Immature natural killer cell (primary cell): Measurements from ENCODE around the gene APP. TPM values are rescaled to one million over a fixed set of nuclear protein-coding genes. Genes with fewer than 3 reads are reported as not detected.

Source experiments
- DNase-seq, 3 donors: peaks; one replicate each; pipeline ENCODE4 v3.0.0; 2022; ENCODE audit warnings: mixed read lengths in 1 of 3
- H3K27ac Mint-ChIP-seq, 6 donors: one replicate each; pipeline ENCODE4 v1.8.0; 2020; ENCODE audit warnings: mixed read lengths in 6 of 6, mild to moderate bottlenecking in 5 of 6, inconsistent platforms in 4 of 6, moderate library complexity in 3 of 6
- H3K27me3 Mint-ChIP-seq, 3 donors: one replicate each; pipeline ENCODE4 v1.8.0; 2020 to 2021; ENCODE audit warnings: low read depth in 3 of 3, mild to moderate bottlenecking in 3 of 3, mixed read lengths in 3 of 3, moderate library complexity in 3 of 3, inconsistent platforms in 1 of 3
- H3K36me3 Mint-ChIP-seq, 3 donors: one replicate each; pipeline ENCODE4 v1.8.0; 2020; ENCODE audit warnings: mixed read lengths in 3 of 3, inconsistent platforms in 2 of 3, mild to moderate bottlenecking in 2 of 3
- H3K4me1 Mint-ChIP-seq, 2 donors: one replicate each; pipeline ENCODE4 v1.8.0; 2020; ENCODE audit warnings: inconsistent platforms in 2 of 2, mild to moderate bottlenecking in 2 of 2, mixed read lengths in 2 of 2, moderate library complexity in 1 of 2
- H3K4me3 Mint-ChIP-seq, 5 donors: one replicate each; pipeline ENCODE4 v1.8.0; 2020; ENCODE audit warnings: mild to moderate bottlenecking in 5 of 5, mixed read lengths in 5 of 5, inconsistent platforms in 3 of 5, moderate library complexity in 3 of 5
- H3K9me3 Mint-ChIP-seq, 6 donors: one replicate each; pipeline ENCODE4 v1.8.0; 2020; ENCODE audit warnings: mild to moderate bottlenecking in 6 of 6, mixed read lengths in 6 of 6, inconsistent platforms in 4 of 6, moderate library complexity in 3 of 6
- polyA plus RNA-seq, 3 donors: library from polyadenylated mRNA; unstranded; fragments of 300-500 nt; fragmentation: Illumina TruSeq; gene quantifications; one replicate each; pipeline ENCODE4 v1.2.3, GENCODE V29; 2021

Gene APP
- polyA plus RNA-seq = 1 to 10 TPM; 1.4 to 2.4 (median 2.4) TPM

DNA sequence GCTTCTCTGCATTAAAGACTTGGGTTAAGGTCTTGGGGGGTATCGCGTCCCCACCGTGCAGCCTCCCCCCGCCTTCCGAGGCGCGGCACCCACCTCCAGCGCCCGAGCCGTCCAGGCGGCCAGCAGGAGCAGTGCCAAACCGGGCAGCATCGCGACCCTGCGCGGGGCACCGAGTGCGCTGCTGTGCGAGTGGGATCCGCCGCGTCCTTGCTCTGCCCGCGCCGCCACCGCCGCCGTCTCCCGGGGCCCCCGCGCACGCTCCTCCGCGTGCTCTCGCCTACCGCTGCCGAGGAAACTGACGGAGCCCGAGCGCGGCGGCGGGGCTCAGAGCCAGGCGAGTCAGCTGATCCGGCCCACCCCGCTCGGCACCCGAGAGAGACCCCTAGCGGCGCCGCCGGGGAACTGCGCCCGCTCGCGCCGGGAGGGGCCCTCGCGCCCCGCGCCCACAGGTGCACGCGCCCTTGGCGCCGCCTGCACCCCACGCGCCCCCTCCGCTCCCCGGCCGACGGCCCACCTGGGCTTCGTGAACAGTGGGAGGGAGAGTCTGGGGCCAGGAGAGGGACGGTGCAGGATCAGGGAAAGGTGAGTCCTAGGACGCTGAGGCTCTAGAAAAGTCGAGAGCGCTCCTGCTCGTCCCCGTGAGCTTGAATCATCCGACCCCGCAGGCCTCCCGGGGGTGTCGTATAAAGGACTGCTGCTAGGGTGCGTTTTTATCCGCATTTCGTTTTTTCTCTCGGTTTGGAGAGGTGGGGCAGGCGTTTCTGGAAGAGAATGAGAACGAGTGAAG lies at the start of gene APP:
Gene APP, minus strand, starts transcription at position 300 of the 787 bp plus-strand sequence. Its CDS starts 150 bp downstream, at position 150.
- peak; percentile 72 to 77 (median 74) for DNase-seq
- no peaks in the 10 kb centered on the region for H3K36me3 Mint-ChIP-seq
- no peaks in the 10 kb centered on the region for H3K9me3 Mint-ChIP-seq
- peak within 1 kb of the TSS; percentile 80 to 85 (median 82) for H3K4me3 Mint-ChIP-seq
- peaks cover 4 to 27% (median 8%) of the 10 kb centered on the region in 3 donors for H3K27me3 Mint-ChIP-seq
- H3K27ac Mint-ChIP-seq = no peak within 1 kb of the TSS
- H3K4me1 Mint-ChIP-seq = peaks cover 15 to 22% of the 10 kb centered on the region in 2 donors

DNA sequence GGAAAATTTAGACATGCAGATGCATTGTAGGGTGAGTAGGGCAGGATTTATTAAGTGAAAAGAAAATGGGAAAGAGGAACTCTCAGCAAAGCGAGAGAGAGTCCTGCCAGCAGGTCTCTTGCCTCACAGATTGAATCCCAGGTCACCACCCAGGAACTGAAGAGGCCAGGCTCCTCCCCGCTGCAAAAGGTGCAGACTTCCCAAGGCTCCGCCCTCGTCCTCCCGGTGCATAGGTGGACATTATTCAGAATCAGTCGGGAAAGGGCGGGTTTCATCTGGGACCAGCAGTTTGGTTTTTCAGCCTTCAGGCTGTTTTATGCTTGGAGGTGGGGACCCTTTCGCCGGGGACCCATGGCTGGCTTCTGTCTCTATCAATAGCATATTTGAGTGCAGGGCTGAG lies 41.6 kb upstream of the APP start:
- Mint-ChIP-seq H3K9me3 (peaks cover 0 to 2% (median under 1%) of the 10 kb centered on the region in 6 donors), H3K27me3 (peaks cover 0 to 3% (median 2%) of the 10 kb centered on the region in 3 donors), H3K27ac (no peak overlapping the region), H3K4me1 (no peaks in the 10 kb centered on the region), H3K36me3 (no peaks in the 10 kb centered on the region), H3K4me3 (no peak overlapping the region)
- no peak for DNase-seq

DNA sequence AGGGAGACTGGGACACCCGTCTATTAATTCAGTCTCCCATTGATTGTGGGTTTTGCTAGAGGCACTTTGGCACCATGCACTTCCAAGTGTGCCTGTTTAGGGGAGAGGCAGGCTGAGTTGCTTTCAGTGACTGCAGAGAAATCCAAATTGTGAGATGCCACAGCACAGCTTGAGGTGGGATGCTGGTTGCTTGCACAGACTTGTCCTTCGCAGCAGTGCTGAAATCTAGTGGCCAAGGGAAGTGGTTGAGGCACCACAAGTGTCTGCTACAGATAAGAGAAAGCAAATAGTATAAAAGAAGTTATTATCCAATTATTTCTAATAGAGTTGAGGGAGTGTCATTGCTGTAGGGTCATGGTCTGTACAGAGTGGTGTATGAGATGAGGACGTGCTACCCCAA lies 40.0 kb upstream of the APP start:
- no peaks in the 10 kb centered on the region for H3K9me3 Mint-ChIP-seq
- no peaks in the 10 kb centered on the region for H3K36me3 Mint-ChIP-seq
- H3K4me3 Mint-ChIP-seq = no peak overlapping the region
- peaks cover 2 to 3% (median 2%) of the 10 kb centered on the region in 3 donors for H3K27me3 Mint-ChIP-seq
- H3K4me1 Mint-ChIP-seq = no peaks in the 10 kb centered on the region
- no peak for DNase-seq
- no peak overlapping the region for H3K27ac Mint-ChIP-seq

DNA sequence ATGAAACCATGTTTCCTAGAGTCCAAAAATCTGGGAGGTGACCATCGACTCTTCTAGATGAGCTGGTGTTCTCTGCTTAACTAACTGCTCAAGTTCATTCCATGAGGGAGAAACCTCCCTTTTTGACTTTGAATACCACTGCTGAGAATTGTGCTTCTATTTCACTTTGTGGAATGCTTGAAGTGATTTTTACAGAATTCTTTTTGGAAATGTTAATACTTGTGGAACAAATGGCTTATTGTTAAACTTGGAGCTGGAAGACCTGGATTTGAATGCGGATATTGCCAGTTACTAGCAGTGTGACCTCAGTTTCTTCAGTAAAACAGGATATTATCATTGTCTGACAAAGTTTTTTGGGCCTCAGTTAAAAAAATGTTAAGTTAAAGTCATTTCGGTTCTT lies 36.5 kb upstream of the APP start:
- no peak for DNase-seq
- Mint-ChIP-seq H3K36me3 (no peaks in the 10 kb centered on the region), H3K27ac (no peak overlapping the region), H3K4me1 (no peaks in the 10 kb centered on the region), H3K4me3 (no peak overlapping the region), H3K27me3 (peaks cover 0 to 2% (median 2%) of the 10 kb centered on the region in 3 donors), H3K9me3 (no peaks in the 10 kb centered on the region)

DNA sequence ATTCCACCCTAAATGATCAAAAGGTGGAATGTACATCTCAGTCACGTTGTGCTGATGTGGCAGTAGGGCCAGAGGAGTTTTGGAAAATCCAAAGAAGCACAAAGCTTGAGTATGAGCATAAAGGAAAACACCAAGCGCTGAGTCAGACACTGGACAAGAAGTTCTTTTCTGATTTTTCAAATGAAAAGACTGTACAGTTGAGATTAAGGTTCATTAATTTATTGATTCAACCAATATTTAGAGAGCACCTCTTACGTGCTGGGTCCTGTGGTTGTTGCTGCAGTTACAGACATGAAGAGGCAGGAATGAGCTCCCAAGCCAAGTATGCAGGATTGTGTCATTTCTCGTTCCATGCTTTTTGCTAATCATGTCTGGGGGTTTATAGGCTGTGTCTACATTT lies 28.9 kb upstream of the APP start:
- no peak overlapping the region for H3K4me3 Mint-ChIP-seq
- no peak overlapping the region for H3K27ac Mint-ChIP-seq
- H3K36me3 Mint-ChIP-seq = no peaks in the 10 kb centered on the region
- peaks cover 0 to 2% (median 0%) of the 10 kb centered on the region in 3 donors for H3K27me3 Mint-ChIP-seq
- no peak for DNase-seq
- H3K9me3 Mint-ChIP-seq = peaks cover 0 to 3% (median 0%) of the 10 kb centered on the region in 6 donors
- H3K4me1 Mint-ChIP-seq = no peaks in the 10 kb centered on the region

DNA sequence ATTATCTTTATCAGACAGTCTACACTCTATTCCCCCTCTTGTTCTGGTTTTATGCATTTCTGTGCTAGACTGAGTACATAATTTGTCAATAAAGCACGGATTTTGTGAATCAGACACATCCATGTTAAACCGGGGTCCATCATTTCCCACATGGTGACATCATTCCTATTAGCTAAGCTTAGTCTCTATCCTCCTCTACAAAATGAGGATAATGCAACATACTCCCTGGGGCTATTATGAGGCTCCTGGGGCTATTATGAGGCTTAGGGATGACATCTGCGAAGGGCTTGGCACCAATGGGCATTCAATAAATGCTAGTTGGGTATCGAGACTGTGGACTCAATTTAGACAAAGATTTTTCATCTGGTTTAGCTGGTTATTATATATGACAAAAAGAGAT lies 25.1 kb upstream of the APP start:
- H3K27me3 Mint-ChIP-seq = peaks cover 0 to 4% (median 2%) of the 10 kb centered on the region in 3 donors
- H3K4me3 Mint-ChIP-seq = no peak overlapping the region
- H3K27ac Mint-ChIP-seq = no peak overlapping the region
- no peaks in the 10 kb centered on the region for H3K4me1 Mint-ChIP-seq
- H3K9me3 Mint-ChIP-seq = peaks cover 0 to 6% (median 0%) of the 10 kb centered on the region in 6 donors
- no peak for DNase-seq
- H3K36me3 Mint-ChIP-seq = no peaks in the 10 kb centered on the region

DNA sequence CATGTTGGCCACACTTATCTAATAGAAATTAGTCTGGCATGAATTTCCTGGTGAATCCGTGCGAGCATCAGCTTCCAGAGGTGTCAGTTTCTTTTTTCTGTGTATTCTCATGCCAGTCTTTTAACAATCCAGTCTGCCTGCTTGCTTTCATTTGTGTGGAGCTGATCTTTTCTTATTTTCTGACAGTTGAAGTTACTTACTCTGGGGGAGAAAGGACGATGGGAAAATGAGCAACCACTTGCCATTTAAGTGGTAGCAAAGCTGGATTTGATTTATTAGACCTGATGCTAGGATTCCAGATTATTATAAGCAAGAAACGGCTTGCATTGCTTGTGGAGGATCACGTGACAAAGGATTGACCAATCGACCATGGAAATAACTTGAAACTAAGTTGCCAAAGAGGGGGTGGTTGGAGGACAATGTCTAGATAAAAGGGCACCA lies 24.3 kb upstream of the APP start:
- peaks cover 0 to 6% (median 0%) of the 10 kb centered on the region in 6 donors for H3K9me3 Mint-ChIP-seq
- H3K27me3 Mint-ChIP-seq = peaks cover 0 to 4% (median 2%) of the 10 kb centered on the region in 3 donors
- DNase-seq = no peak
- H3K27ac Mint-ChIP-seq = no peak overlapping the region
- H3K36me3 Mint-ChIP-seq = no peaks in the 10 kb centered on the region
- H3K4me3 Mint-ChIP-seq = no peak overlapping the region
- H3K4me1 Mint-ChIP-seq = no peaks in the 10 kb centered on the region

DNA sequence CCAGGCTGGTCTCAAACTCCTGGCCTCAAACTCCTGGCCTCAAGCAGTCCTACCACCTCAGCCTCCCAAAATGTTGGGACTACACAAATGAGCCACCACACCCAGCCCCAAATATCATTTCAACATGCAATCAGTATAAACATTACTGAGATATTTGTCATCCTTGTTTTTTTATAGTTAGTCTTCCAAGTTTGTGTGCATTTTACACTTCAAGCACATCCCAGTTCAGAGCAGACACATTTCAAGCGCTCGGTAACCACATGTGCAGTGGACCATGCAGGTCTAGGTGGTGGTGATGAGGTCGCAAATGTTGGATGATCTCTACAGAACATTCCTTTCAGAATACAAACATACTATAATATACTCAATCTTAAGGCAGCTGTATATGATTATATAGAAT lies 23.8 kb upstream of the APP start:
- Mint-ChIP-seq H3K27ac (no peak overlapping the region), H3K9me3 (peaks cover 0 to 6% (median 0%) of the 10 kb centered on the region in 6 donors), H3K27me3 (peaks cover 0 to 4% (median 2%) of the 10 kb centered on the region in 3 donors), H3K4me3 (no peak overlapping the region), H3K4me1 (no peaks in the 10 kb centered on the region), H3K36me3 (no peaks in the 10 kb centered on the region)
- DNase-seq = no peak

DNA sequence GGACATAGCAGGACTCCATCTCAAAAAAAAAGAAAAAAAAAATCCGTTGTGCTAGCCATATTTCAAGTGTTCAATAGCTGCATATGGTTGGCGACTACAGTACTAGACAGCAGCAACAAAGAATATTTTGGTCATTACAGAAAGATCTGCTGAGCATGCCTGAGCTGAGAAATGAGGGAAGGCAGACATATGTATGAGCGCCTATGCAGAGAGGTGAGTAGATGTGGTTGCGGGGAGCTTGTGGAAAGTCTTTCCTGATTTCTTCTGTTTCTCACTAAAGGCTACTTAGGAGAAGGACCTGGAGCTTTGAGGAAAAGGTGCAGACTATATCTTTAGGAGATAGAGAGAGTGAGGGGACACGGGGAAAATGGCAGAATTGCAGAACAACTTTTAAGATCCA lies 21.0 kb upstream of the APP start:
- no peaks in the 10 kb centered on the region for H3K36me3 Mint-ChIP-seq
- no peaks in the 10 kb centered on the region for H3K4me1 Mint-ChIP-seq
- no peak overlapping the region for H3K4me3 Mint-ChIP-seq
- H3K9me3 Mint-ChIP-seq = peaks cover 0 to 5% (median under 1%) of the 10 kb centered on the region in 6 donors
- no peak for DNase-seq
- H3K27ac Mint-ChIP-seq = no peak overlapping the region
- H3K27me3 Mint-ChIP-seq = peaks cover 0 to 4% (median 2%) of the 10 kb centered on the region in 3 donors

DNA sequence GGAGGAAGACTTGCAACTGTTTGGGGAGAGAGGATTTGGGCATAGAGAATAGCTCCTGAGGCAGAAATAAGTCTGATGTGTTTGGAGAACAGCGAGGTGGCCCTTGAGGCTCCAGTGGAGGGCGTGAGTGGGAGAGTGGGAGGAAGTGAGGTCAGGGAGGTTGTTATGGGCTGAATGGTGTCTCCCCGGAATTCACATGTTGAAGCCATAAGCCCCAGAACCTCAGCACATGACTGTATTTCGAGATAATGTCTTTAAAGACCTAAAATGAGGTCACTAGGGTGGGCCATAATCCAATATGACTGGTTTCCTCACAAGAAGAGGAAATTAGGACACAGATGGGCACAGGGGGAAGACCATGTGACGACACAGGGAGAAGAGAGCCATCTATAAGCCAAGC lies 17.9 kb upstream of the APP start:
- Mint-ChIP-seq H3K9me3 (peaks cover 0 to 9% (median 0%) of the 10 kb centered on the region in 6 donors), H3K4me1 (no peaks in the 10 kb centered on the region), H3K36me3 (no peaks in the 10 kb centered on the region), H3K27me3 (peaks cover 0 to 5% (median 3%) of the 10 kb centered on the region in 3 donors), H3K27ac (no peak overlapping the region), H3K4me3 (no peak overlapping the region)
- no peak for DNase-seq

DNA sequence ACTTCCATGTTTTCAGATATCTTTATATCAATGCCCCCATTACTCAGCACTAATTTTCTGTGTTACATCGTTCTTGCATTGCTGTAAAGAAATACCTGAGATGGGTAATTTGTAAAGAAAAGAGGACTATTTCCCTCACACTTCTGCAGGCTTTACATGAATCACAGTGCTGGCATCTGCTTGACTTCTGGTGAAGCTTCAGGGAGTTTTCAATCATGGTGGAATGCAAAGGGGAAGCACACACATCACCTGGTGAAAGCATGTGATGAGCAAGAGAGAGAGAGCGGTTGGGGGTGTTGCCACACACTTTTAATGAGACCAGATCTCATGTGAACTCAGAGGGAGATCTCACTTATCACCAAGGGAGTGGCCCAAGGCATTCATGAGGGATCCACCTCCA lies 14.9 kb upstream of the APP start:
- Mint-ChIP-seq H3K4me3 (no peak overlapping the region), H3K27me3 (peaks cover 0 to 3% (median 3%) of the 10 kb centered on the region in 3 donors)

DNA sequence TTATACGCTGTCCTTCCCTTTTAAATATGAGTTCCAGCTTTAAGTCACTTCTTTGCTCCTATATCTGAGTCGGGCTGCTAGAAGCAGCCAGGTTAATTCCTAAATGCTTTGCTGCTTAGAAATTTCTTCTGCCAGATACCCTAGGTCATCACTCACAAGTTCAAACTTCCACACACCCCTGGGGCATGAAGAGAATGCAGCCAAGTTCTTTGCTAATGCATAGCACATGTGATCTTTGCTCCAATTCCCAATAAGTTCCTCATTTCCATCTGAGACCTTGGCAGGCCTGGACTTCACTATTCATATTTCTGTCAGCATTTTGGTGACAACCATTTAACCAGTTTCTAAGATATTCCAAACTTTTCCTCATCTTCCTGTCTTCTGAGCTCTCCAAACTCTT lies 14.5 kb upstream of the APP start:
- DNase-seq = no peak
- no peaks in the 10 kb centered on the region for H3K36me3 Mint-ChIP-seq
- peaks cover 0 to 10% (median 0%) of the 10 kb centered on the region in 6 donors for H3K9me3 Mint-ChIP-seq
- no peaks in the 10 kb centered on the region for H3K4me1 Mint-ChIP-seq
- peaks cover 0 to 3% (median 3%) of the 10 kb centered on the region in 3 donors for H3K27me3 Mint-ChIP-seq
- H3K4me3 Mint-ChIP-seq = no peak overlapping the region
- H3K27ac Mint-ChIP-seq = no peak overlapping the region

More for the DNA sequence above, 14.9 kb upstream of the APP start:
- no peak for DNase-seq
- H3K27ac Mint-ChIP-seq = peak overlapping the region in 1 of 6 donors; percentile 36
- no peaks in the 10 kb centered on the region for H3K36me3 Mint-ChIP-seq
- peaks cover 0 to 10% (median 0%) of the 10 kb centered on the region in 6 donors for H3K9me3 Mint-ChIP-seq
- H3K4me1 Mint-ChIP-seq = no peaks in the 10 kb centered on the region

DNA sequence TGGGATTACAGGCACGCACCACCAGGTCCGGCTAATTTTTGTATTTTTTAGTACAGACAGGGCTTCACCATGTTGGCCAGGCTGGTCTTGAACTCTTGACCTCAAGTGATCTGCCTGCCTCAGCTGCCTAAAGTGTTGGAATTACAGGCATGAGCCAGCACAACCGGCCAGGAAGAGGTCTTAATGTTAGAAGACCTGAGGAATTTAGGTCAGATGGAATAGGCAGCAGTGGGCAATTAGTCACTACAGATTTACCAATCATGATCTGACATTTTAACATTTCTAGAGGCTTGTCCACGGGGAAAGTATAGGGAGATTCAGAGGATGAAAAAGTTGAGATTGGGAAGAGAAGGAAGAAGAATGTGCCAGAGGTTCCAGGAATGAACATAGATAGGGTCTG lies 8.9 kb upstream of the APP start:
- peaks cover 0 to 3% (median 0%) of the 10 kb centered on the region in 6 donors for H3K9me3 Mint-ChIP-seq

DNA sequence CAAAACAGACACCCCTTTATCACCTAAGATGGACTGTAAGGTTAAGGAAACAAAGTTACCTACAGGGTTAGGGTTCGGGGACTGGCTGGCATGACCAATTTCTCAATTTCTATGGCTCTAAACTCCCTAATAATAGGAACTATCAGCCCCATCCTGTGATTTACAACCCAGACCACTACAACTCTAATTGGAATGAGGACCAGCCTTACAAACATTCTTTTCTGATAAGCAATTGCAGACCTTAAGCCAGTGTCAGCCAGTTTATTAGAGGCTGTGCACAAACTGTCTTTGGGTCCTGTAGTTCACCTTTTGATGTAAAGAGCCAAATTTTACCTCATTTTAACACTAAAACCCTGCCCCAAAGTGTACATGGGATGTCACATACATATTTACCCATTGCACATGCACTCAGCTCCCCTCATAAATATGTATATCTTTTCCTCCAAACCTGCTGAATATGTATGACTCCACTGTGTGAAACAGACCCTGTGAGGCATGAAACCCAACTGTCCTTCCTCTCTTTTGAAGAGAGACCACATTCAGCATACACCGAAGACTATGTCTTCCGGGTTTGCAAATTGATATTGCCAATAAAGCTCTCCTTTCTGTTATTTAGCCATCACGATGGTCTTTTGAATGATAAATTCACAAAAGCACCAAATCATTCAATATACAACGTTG lies 7.3 kb upstream of the APP start:
- Mint-ChIP-seq H3K27ac (no peak overlapping the region), H3K9me3 (peaks cover 0 to 3% (median 0%) of the 10 kb centered on the region in 6 donors), H3K4me1 (no peaks in the 10 kb centered on the region), H3K27me3 (peaks cover 2 to 9% (median 2%) of the 10 kb centered on the region in 3 donors), H3K4me3 (no peak overlapping the region), H3K36me3 (no peaks in the 10 kb centered on the region)
- DNase-seq = no peak

More for the DNA sequence above, 8.9 kb upstream of the APP start:
- Mint-ChIP-seq H3K27ac (no peak overlapping the region), H3K36me3 (no peaks in the 10 kb centered on the region), H3K4me3 (no peak overlapping the region), H3K4me1 (no peaks in the 10 kb centered on the region), H3K27me3 (peaks cover 0 to 7% (median 5%) of the 10 kb centered on the region in 3 donors)
- no peak for DNase-seq
